Measurements from ENCODE around the gene RBM10.

DNA sequence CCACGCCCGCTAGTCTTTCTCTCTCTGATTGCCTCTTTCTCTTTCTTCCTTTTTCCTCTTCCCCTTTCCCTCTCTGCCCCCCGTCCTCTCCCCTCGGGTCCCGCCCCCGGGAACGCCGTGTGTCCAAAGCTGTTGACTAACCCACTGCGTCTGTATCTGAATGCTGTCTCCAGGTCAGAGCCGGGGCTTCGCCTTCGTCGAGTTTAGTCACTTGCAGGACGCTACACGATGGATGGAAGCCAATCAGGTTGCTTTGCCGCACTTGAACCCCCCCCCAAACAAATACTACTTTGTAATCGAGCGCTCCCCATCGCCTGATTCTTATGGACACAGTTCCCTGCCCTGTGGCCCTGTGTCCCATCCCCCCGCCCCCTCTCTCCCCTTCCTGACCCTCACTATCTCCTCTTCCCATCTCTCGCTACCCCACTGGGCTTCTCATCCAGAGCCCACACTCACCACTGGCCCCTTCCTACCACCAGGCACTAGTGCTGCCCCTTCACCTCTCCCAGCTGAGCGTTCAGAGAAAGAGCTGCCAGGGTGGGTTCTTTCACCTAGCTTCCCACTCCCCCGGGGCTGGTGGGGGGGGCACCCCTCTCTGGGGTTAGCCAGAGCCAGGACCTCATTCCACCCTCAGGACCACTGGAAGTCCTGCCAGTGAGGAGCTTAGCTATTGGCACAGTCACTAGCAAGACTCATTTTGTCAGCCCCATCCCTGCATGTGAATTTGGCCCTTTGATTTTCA, 30.0 kb downstream of the RBM10 start:
- TF ChIP-seq, protein P1, sequence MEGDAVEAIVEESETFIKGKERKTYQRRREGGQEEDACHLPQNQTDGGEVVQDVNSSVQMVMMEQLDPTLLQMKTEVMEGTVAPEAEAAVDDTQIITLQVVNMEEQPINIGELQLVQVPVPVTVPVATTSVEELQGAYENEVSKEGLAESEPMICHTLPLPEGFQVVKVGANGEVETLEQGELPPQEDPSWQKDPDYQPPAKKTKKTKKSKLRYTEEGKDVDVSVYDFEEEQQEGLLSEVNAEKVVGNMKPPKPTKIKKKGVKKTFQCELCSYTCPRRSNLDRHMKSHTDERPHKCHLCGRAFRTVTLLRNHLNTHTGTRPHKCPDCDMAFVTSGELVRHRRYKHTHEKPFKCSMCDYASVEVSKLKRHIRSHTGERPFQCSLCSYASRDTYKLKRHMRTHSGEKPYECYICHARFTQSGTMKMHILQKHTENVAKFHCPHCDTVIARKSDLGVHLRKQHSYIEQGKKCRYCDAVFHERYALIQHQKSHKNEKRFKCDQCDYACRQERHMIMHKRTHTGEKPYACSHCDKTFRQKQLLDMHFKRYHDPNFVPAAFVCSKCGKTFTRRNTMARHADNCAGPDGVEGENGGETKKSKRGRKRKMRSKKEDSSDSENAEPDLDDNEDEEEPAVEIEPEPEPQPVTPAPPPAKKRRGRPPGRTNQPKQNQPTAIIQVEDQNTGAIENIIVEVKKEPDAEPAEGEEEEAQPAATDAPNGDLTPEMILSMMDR (IDR thresholded peaks at IDR 0.05), result no peak
- TF ChIP-seq EZH2 (IDR thresholded peaks at IDR 0.05; ENCODE audit: borderline replicate concordance, insufficient read depth, low read depth, low read length, poor library complexity, severe bottlenecking), result no peak
